ENCODE results near the gene MOB4. TPM values are rescaled to one million over a fixed set of nuclear protein-coding genes. Genes with fewer than 3 reads are reported as not detected.

MOB4 gene
- polyA plus RNA-seq, 1 experiment: 20.3 TPM

GRCh38 chr2:197486175-197486574 is 29.7 kb upstream of the MOB4 start:
- TF ChIP-seq, protein P1, sequence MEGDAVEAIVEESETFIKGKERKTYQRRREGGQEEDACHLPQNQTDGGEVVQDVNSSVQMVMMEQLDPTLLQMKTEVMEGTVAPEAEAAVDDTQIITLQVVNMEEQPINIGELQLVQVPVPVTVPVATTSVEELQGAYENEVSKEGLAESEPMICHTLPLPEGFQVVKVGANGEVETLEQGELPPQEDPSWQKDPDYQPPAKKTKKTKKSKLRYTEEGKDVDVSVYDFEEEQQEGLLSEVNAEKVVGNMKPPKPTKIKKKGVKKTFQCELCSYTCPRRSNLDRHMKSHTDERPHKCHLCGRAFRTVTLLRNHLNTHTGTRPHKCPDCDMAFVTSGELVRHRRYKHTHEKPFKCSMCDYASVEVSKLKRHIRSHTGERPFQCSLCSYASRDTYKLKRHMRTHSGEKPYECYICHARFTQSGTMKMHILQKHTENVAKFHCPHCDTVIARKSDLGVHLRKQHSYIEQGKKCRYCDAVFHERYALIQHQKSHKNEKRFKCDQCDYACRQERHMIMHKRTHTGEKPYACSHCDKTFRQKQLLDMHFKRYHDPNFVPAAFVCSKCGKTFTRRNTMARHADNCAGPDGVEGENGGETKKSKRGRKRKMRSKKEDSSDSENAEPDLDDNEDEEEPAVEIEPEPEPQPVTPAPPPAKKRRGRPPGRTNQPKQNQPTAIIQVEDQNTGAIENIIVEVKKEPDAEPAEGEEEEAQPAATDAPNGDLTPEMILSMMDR (IDR thresholded peaks at IDR 0.05; ENCODE audit: insufficient read depth, low read depth, low read length): no peak
- CTCF ChIA-PET: no interaction called here
- POLR2A ChIA-PET: no interaction called here
- H3K4me3 ChIP-seq (ENCODE audit: low read depth, low read length): no peak overlapping the region
- H3K36me3 ChIP-seq (ENCODE audit: control insufficient read depth, insufficient read depth, low read length): peaks cover 9% of the 10 kb centered on the region
- H3K27me3 ChIP-seq (ENCODE audit: control insufficient read depth, insufficient read depth, low read length): no peaks in the 10 kb centered on the region
- DNase-seq (ENCODE audit: low read depth): no peak

- Histone ChIP-seq H3K4me3 (ENCODE audit: low read depth, low read length) (no peak overlapping the region), H3K36me3 (ENCODE audit: control insufficient read depth, insufficient read depth, low read length) (peaks cover 9% of the 10 kb centered on the region), H3K27me3 (ENCODE audit: control insufficient read depth, insufficient read depth, low read length) (no peaks in the 10 kb centered on the region)
- ChIA-PET CTCF (no interaction called here), POLR2A (no interaction called here)
- TF ChIP-seq, protein P1 (IDR thresholded peaks at IDR 0.05; ENCODE audit: insufficient read depth, low read depth, low read length): no peak
- DNase-seq (ENCODE audit: low read depth): no peak
These were observed 28.5 kb upstream of the MOB4 start for GRCh38 chr2:197487385-197487784.

DNA sequence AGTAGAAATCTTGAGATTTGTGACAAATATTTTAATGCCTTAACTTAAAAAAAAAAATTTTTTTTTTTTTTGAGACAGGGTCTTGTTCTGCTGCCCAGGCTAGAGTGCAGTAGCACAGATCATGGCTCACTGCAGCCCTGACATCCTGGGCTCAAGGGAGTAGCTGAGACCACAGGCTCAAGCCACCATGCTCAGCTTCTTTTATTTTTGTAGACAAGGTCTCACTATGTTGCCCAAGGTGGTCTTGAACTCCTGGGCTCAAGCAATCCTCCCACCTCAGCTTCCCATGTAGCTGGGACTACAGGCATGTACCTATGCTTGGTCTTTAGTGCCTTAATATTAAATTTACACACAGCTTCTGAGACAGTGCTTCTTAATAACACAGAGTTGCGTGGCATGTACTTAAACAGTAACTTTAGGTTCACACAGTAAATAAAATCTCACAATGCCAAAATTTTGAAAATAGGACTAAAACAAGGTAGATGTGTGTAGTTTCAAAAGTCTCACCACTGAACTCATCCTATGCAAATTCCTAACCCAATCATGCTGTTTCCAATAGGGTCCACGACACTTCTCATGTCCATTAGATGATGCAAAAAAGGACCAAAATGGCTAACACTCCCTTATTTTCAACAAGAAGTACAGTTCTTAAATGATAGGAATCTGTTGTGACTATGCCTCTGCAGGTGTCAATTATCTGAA is 20.3 kb upstream of the MOB4 start:
- DNase-seq (ENCODE audit: low read depth): no peak
- TF ChIP-seq, protein P1 (IDR thresholded peaks at IDR 0.05; ENCODE audit: insufficient read depth, low read depth, low read length): no peak
- no peak overlapping the region for H3K4me3 ChIP-seq (ENCODE audit: low read depth, low read length)
- ChIA-PET CTCF (interaction anchor here (0.5 kb wide), 1 partner anchor 58 kb away, joined by 3 read pairs; no protein-coding TSS in a partner anchor), POLR2A (interaction anchor here (0.6 kb wide), 1 partner anchor 11 kb away, joined by 3 read pairs; no protein-coding TSS in a partner anchor)
- no peaks in the 10 kb centered on the region for H3K27me3 ChIP-seq (ENCODE audit: control insufficient read depth, insufficient read depth, low read length)
- H3K36me3 ChIP-seq (ENCODE audit: control insufficient read depth, insufficient read depth, low read length): peaks cover 14% of the 10 kb centered on the region

DNA sequence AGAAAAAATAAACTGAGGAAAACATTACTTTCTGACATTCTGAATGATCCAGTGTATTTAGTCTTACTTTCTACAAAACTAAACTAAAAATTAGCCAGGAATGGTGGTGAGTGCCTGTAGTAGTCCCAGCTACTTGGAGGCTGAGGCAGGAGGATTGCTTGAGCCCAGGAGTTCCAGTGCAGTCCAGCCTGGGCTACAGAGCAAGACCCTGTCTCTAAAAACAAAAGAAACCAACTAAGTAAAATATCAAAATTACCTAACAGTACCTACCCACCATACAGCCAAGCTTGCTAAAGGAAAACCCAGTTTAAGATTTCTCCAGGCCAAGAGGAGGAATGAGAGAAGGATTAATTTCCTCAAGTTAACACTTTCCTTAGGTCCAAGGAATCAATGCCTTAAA is 19.2 kb upstream of the MOB4 start:
- no peaks in the 10 kb centered on the region for H3K27me3 ChIP-seq (ENCODE audit: control insufficient read depth, insufficient read depth, low read length)
- TF ChIP-seq, protein P1 (IDR thresholded peaks at IDR 0.05; ENCODE audit: insufficient read depth, low read depth, low read length): no peak
- no peak overlapping the region for H3K4me3 ChIP-seq (ENCODE audit: low read depth, low read length)
- peaks cover 14% of the 10 kb centered on the region for H3K36me3 ChIP-seq (ENCODE audit: control insufficient read depth, insufficient read depth, low read length)
- CTCF ChIA-PET: no interaction called here
- DNase-seq (ENCODE audit: low read depth): no peak
- POLR2A ChIA-PET: no interaction called here

DNA sequence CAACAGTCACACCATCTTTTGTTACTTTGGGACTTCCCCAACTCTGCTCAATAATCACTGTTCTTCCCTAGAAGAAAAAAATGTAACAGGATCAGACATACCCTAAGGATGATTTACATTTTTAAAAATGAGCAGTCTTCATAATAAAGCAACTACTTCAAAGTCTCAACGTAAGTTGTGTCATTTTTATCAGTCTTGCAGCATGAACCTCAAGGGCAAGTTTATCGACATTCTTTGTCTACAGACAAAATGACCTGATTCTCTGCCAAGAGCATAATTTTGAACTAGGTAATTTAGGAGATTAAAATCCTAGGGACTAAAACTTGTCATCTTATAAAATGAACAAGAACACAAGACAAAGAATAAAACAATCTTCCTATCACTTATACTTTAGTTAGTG is 18.5 kb upstream of the MOB4 start:
- H3K27me3 ChIP-seq (ENCODE audit: control insufficient read depth, insufficient read depth, low read length): no peaks in the 10 kb centered on the region
- TF ChIP-seq, protein P1 (IDR thresholded peaks at IDR 0.05; ENCODE audit: insufficient read depth, low read depth, low read length): no peak
- ChIA-PET CTCF (no interaction called here), POLR2A (no interaction called here)
- DNase-seq (ENCODE audit: low read depth): no peak
- H3K4me3 ChIP-seq (ENCODE audit: low read depth, low read length): no peak overlapping the region
- H3K36me3 ChIP-seq (ENCODE audit: control insufficient read depth, insufficient read depth, low read length): peaks cover 14% of the 10 kb centered on the region

All from BJ (cell line).